ENCODE measurements around the gene PSTPIP2. TPM values are rescaled to one million over a fixed set of nuclear protein-coding genes. Genes with fewer than 3 reads are reported as not detected.

The PSTPIP2 gene
- total and polyA plus RNA-seq, 2 of the 13 experiments (the other 11 are each of a cell fraction or from before 2014, with no cell fraction given), result 0.25 to 0.27 TPM

DNA sequence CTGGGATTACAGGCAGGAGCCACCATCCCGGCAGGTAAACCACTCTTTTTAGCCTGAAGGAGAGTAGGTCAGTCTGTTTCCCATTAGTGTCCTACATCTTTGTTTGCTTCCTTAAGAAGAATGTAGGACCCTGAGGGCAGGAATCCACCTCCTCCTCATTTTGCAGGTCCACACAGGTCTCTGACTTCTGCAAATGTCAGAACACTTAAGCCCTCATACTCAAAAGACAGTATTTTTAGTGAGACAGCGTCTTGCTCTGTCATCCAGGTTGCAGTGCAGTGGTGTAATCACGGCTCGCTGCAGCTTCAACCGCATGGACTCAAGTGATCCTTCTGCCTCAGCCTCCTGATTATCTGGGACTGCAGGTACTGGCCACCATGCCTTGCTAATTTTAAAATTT, 9.3 kb downstream of the PSTPIP2 start:
- in situ Hi-C loops (cut with HindIII; ENCODE audit: extremely low pct_ligation_motif_present, low pct_unique_long_range_greater_than_20kb), result no loop called here
- Histone ChIP-seq H3K9ac (ENCODE audit: insufficient read depth, low read depth, low read length) (no peak overlapping the region), H3K4me3 (replicated peaks in 1 of 3; ENCODE audit: insufficient read depth in 1 of 3, low read depth in 2 of 3, low read length in 3 of 3) (no peak overlapping the region), H3K9me3 (ENCODE audit: low read length) (no peaks in the 10 kb centered on the region), H3K27me3 (ENCODE audit: control insufficient read depth in 1 of 2, insufficient read depth in 2 of 2, low read length in 2 of 2) (peaks cover 2 to 12% of the 10 kb centered on the region in 2 experiments; a peak in 1 of 5 replicates), H3K4me1 (ENCODE audit: insufficient read depth, low read length) (no peaks in the 10 kb centered on the region), H3K79me2 (ENCODE audit: insufficient read depth, low read length) (no peaks in the 10 kb centered on the region), H2AFZ (ENCODE audit: low read length) (no peak overlapping the region), H3K27ac (ENCODE audit: extremely low read length, insufficient read depth, low read length) (no peak overlapping the region), H3K4me2 (ENCODE audit: low read depth, low read length) (no peak overlapping the region), H4K20me1 (ENCODE audit: insufficient read depth, low read length) (no peaks in the 10 kb centered on the region), H3K36me3 (replicated peaks in 1 of 2; ENCODE audit: control insufficient read depth in 1 of 2, insufficient read depth in 2 of 2, low read length in 2 of 2) (no peaks in the 10 kb centered on the region)
- ATAC-seq (no peak), DNase-seq (ENCODE audit: low spot score) (no peak), FAIRE-seq (no peak)
- 76% methylated on average over 5 of the region's 5 CpGs for WGBS (ENCODE audit: low lambda C conversion rate)
- POLR2A ChIA-PET, result no interaction called here
- CTCF ChIA-PET (ENCODE audit: low intra/inter-chr PET ratio, low total read pairs), result no interaction called here
- TF ChIP-seq, protein P1, sequence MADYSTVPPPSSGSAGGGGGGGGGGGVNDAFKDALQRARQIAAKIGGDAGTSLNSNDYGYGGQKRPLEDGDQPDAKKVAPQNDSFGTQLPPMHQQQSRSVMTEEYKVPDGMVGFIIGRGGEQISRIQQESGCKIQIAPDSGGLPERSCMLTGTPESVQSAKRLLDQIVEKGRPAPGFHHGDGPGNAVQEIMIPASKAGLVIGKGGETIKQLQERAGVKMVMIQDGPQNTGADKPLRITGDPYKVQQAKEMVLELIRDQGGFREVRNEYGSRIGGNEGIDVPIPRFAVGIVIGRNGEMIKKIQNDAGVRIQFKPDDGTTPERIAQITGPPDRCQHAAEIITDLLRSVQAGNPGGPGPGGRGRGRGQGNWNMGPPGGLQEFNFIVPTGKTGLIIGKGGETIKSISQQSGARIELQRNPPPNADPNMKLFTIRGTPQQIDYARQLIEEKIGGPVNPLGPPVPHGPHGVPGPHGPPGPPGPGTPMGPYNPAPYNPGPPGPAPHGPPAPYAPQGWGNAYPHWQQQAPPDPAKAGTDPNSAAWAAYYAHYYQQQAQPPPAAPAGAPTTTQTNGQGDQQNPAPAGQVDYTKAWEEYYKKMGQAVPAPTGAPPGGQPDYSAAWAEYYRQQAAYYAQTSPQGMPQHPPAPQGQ (CRISPR knock-in tag; IDR thresholded peaks at IDR 0.05; ENCODE audit: borderline replicate concordance), result no peak
- TF ChIP-seq PHF20 (CRISPR knock-in tag; IDR thresholded peaks at IDR 0.05), result no peak
- TF ChIP-seq ZNF773 (CRISPR knock-in tag; IDR thresholded peaks at IDR 0.05; ENCODE audit: borderline replicate concordance), result no peak
- TF ChIP-seq, protein P2, sequence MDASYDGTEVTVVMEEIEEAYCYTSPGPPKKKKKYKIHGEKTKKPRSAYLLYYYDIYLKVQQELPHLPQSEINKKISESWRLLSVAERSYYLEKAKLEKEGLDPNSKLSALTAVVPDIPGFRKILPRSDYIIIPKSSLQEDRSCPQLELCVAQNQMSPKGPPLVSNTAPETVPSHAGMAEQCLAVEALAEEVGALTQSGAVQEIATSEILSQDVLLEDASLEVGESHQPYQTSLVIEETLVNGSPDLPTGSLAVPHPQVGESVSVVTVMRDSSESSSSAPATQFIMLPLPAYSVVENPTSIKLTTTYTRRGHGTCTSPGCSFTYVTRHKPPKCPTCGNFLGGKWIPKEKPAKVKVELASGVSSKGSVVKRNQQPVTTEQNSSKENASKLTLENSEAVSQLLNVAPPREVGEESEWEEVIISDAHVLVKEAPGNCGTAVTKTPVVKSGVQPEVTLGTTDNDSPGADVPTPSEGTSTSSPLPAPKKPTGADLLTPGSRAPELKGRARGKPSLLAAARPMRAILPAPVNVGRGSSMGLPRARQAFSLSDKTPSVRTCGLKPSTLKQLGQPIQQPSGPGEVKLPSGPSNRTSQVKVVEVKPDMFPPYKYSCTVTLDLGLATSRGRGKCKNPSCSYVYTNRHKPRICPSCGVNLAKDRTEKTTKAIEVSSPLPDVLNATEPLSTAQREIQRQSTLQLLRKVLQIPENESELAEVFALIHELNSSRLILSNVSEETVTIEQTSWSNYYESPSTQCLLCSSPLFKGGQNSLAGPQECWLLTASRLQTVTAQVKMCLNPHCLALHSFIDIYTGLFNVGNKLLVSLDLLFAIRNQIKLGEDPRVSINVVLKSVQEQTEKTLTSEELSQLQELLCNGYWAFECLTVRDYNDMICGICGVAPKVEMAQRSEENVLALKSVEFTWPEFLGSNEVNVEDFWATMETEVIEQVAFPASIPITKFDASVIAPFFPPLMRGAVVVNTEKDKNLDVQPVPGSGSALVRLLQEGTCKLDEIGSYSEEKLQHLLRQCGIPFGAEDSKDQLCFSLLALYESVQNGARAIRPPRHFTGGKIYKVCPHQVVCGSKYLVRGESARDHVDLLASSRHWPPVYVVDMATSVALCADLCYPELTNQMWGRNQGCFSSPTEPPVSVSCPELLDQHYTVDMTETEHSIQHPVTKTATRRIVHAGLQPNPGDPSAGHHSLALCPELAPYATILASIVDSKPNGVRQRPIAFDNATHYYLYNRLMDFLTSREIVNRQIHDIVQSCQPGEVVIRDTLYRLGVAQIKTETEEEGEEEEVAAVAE (CRISPR knock-in tag; IDR thresholded peaks at IDR 0.05; ENCODE audit: borderline replicate concordance), result no peak
- TF ChIP-seq NR2F6 (IDR thresholded peaks at IDR 0.05), result no peak
- TF ChIP-seq NR2F6 (CRISPR knock-in tag; IDR thresholded peaks at IDR 0.05), result no peak
- TF ChIP-seq TEAD2 (CRISPR knock-in tag; IDR thresholded peaks at IDR 0.05), result no peak
- no peak for TF ChIP-seq ZNF274 (CRISPR knock-in tag; IDR thresholded peaks at IDR 0.05)
- TF ChIP-seq ZNF543 (CRISPR knock-in tag; IDR thresholded peaks at IDR 0.05), result no peak
- TF ChIP-seq, protein P3, sequence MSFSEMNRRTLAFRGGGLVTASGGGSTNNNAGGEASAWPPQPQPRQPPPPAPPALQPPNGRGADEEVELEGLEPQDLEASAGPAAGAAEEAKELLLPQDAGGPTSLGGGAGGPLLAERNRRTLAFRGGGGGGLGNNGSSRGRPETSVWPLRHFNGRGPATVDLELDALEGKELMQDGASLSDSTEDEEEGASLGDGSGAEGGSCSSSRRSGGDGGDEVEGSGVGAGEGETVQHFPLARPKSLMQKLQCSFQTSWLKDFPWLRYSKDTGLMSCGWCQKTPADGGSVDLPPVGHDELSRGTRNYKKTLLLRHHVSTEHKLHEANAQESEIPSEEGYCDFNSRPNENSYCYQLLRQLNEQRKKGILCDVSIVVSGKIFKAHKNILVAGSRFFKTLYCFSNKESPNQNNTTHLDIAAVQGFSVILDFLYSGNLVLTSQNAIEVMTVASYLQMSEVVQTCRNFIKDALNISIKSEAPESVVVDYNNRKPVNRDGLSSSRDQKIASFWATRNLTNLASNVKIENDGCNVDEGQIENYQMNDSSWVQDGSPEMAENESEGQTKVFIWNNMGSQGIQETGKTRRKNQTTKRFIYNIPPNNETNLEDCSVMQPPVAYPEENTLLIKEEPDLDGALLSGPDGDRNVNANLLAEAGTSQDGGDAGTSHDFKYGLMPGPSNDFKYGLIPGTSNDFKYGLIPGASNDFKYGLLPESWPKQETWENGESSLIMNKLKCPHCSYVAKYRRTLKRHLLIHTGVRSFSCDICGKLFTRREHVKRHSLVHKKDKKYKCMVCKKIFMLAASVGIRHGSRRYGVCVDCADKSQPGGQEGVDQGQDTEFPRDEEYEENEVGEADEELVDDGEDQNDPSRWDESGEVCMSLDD (CRISPR knock-in tag; IDR thresholded peaks at IDR 0.05; ENCODE audit: borderline replicate concordance), result no peak
- TF ChIP-seq MBNL3 (CRISPR knock-in tag; conservative IDR thresholded peaks at IDR 0.05), result no peak
- TF ChIP-seq ZNF709 (CRISPR knock-in tag; IDR thresholded peaks at IDR 0.05), result no peak
- TF ChIP-seq ZNF891 (CRISPR knock-in tag; IDR thresholded peaks at IDR 0.05), result no peak
- no peak for TF ChIP-seq ZNF136 (CRISPR knock-in tag; IDR thresholded peaks at IDR 0.05; ENCODE audit: low read depth)
- TF ChIP-seq FOXC1 (CRISPR knock-in tag; IDR thresholded peaks at IDR 0.05; ENCODE audit: borderline replicate concordance), result no peak
- TF ChIP-seq, protein P4, sequence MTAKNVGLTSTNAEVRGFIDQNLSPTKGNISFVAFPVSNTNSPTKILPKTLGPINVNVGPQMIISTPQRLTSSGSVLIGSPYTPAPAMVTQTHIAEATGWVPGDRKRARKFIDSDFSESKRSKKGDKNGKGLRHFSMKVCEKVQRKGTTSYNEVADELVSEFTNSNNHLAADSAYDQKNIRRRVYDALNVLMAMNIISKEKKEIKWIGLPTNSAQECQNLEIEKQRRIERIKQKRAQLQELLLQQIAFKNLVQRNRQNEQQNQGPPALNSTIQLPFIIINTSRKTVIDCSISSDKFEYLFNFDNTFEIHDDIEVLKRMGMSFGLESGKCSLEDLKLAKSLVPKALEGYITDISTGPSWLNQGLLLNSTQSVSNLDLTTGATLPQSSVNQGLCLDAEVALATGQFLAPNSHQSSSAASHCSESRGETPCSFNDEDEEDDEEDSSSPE (CRISPR knock-in tag; IDR thresholded peaks at IDR 0.05), result no peak
- TF ChIP-seq XRCC5 (optimal IDR thresholded peaks at IDR 0.05; ENCODE audit: low read length), result no peak
- no TSS peak for BruUV-seq (replicated peaks)
- intact Hi-C loops (cut with micrococcal nuclease; ENCODE audit: unreplicated experiment), result no loop called here

Measured in HepG2 (cell line).